ENCODE results near the gene LPP.

DNA sequence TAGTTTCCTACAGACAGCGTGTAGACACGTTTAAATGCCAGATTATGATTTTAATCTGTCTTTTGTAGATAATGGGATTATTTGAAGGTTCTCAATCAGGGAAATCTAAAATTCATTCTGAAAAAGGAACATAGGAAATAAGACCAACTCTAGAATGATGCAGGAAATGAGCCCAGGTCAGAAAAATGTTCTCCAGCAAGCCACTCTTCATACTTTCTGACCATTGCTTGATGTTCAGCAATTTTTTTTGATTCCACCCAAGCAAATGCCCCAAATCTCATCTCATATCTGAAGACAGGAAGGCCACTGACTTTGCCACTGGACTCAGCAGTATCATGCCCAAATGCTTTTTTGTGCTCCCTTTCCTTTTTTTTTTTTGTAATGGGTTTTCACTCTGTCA lies 373.4 kb downstream of the LPP start:
- TF ChIP-seq MLLT1 (IDR thresholded peaks at IDR 0.05) (no peak), SMC3 (IDR thresholded peaks at IDR 0.05; ENCODE audit: borderline replicate concordance, low read length) (no peak), CBX5 (IDR thresholded peaks at IDR 0.05; ENCODE audit: low read depth) (no peak), ATF7 (IDR thresholded peaks at IDR 0.05; ENCODE audit: low read depth) (no peak), CBX3 (IDR thresholded peaks at IDR 0.05; ENCODE audit: borderline replicate concordance, low read depth) (no peak), NRF1 (conservative IDR thresholded peaks at IDR 0.05; ENCODE audit: low read depth, low read length) (no peak), ZNF217 (IDR thresholded peaks at IDR 0.05) (no peak), SP1 (IDR thresholded peaks at IDR 0.05; ENCODE audit: low read depth, low read length) (no peak), POLR2AphosphoS2 (IDR thresholded peaks at IDR 0.05; ENCODE audit: low read depth, low read length) (no peak), POLR2A (IDR thresholded peaks at IDR 0.05; ENCODE audit: low read depth, low read length) (no peak), KDM1A (IDR thresholded peaks at IDR 0.05; ENCODE audit: borderline replicate concordance) (no peak), EZH2 (IDR thresholded peaks at IDR 0.05; ENCODE audit: borderline replicate concordance, control insufficient read depth, low read depth, low read length) (no peak)
- TF ChIP-seq, protein P1, sequence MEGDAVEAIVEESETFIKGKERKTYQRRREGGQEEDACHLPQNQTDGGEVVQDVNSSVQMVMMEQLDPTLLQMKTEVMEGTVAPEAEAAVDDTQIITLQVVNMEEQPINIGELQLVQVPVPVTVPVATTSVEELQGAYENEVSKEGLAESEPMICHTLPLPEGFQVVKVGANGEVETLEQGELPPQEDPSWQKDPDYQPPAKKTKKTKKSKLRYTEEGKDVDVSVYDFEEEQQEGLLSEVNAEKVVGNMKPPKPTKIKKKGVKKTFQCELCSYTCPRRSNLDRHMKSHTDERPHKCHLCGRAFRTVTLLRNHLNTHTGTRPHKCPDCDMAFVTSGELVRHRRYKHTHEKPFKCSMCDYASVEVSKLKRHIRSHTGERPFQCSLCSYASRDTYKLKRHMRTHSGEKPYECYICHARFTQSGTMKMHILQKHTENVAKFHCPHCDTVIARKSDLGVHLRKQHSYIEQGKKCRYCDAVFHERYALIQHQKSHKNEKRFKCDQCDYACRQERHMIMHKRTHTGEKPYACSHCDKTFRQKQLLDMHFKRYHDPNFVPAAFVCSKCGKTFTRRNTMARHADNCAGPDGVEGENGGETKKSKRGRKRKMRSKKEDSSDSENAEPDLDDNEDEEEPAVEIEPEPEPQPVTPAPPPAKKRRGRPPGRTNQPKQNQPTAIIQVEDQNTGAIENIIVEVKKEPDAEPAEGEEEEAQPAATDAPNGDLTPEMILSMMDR (IDR thresholded peaks at IDR 0.05 in 2 of 3, conservative IDR thresholded peaks at IDR 0.05 in 1 of 3; ENCODE audit: control insufficient read depth in 2 of 3, extremely low read depth in 1 of 3, insufficient read depth in 1 of 3, low read depth in 3 of 3, low read length in 3 of 3), result no peak

Measured in GM12878 (cell line).